Hepatocyte (in vitro differentiated cells): ENCODE data around the gene RNF151. TPM values are rescaled to one million over a fixed set of nuclear protein-coding genes. Genes with fewer than 3 reads are reported as not detected.

Source experiments
- DNase-seq: peaks from one replicate; pipeline ENCODE4 v3.0.0-alpha.2; 2016; ENCODE audit warnings: low spot score
- H2AFZ ChIP-seq: fragments of 200-600 bp; sonication (generic); 2 replicates; pipeline ENCODE4 v1.6.0; 2016; ENCODE audit warnings: antibody characterized with exemption, mild to moderate bottlenecking
- H3K27ac ChIP-seq: fragments of 200-600 bp; sonication (generic); 2 replicates; pipeline ENCODE4 v1.5.1; 2016; ENCODE audit warnings: mild to moderate bottlenecking
- H3K27me3 ChIP-seq: fragments of 200-600 bp; sonication (generic); 2 replicates; pipeline ENCODE4 v1.6.1; 2016
- H3K36me3 ChIP-seq: fragments of 200-600 bp; sonication (generic); replicated peaks from 2 replicates; pipeline ENCODE4 v1.5.1; 2016; ENCODE audit warnings: low read depth; ENCODE audit not compliant: insufficient read depth
- H3K4me1 ChIP-seq: fragments of 200-600 bp; sonication (generic); 2 replicates; pipeline ENCODE4 v1.5.1; 2016; ENCODE audit warnings: mild to moderate bottlenecking, moderate library complexity; ENCODE audit not compliant: insufficient read depth
- H3K4me2 ChIP-seq: fragments of 200-600 bp; sonication (generic); 2 replicates; pipeline ENCODE4 v1.6.0; 2016
- H3K4me3 ChIP-seq: fragments of 200-600 bp; sonication (generic); 2 replicates; pipeline ENCODE4 v1.5.1; 2016; ENCODE audit warnings: mild to moderate bottlenecking
- H3K79me2 ChIP-seq: fragments of 200-600 bp; sonication (generic); 2 replicates; pipeline ENCODE4 v1.6.0; 2017; ENCODE audit warnings: mild to moderate bottlenecking
- H3K9me2 ChIP-seq: fragments of 200-600 bp; sonication (generic); replicated peaks from 2 replicates; pipeline ENCODE4 v1.6.0; 2017; ENCODE audit warnings: mild to moderate bottlenecking; ENCODE audit not compliant: insufficient read depth
- H3K9me3 ChIP-seq: fragments of 200-600 bp; sonication (generic); 2 replicates; pipeline ENCODE4 v1.5.1; 2016; ENCODE audit warnings: low read depth, mild to moderate bottlenecking
- H4K20me1 ChIP-seq: fragments of 200-600 bp; sonication (generic); 2 replicates; pipeline ENCODE4 v1.6.0; 2016; ENCODE audit warnings: mild to moderate bottlenecking; ENCODE audit not compliant: insufficient read depth, poor library complexity, severe bottlenecking
- EZH2 ChIP-seq: fragments of 200-600 bp; sonication (generic); IDR thresholded peaks from 2 replicates; pipeline ENCODE4 v1.6.1; 2016; ENCODE audit warnings: antibody characterized with exemption, mild to moderate bottlenecking, borderline replicate concordance
- EZH2phosphoT487 ChIP-seq: fragments of 200-600 bp; sonication (generic); IDR thresholded peaks from one replicate; pipeline ENCODE4 v1.6.1; 2018; ENCODE audit warnings: antibody characterized with exemption, mild to moderate bottlenecking, low read depth, moderate library complexity; ENCODE audit not compliant: unreplicated experiment, severe bottlenecking
- WGBS: methylation state at CpG from one replicate; pipeline ENCODE4 v1.1.6; 2016; ENCODE audit warnings: low lambda C conversion rate; ENCODE audit errors: missing lambda C conversion rate; 5-methylcytosine and 5-hydroxymethylcytosine counted together
- polyA plus RNA-seq: library from polyadenylated mRNA; unstranded; fragments of >200 nt; fragmentation: Nextera tagmentation; extraction: Ambion mirVana; gene quantifications from 2 replicates; pipeline ENCODE4 v1.2.1, GENCODE V29; 2016
- total RNA-seq: library from RNA; depleted of rRNA; stranded (reverse); fragments of >200 nt; gene quantifications from 2 replicates; pipeline ENCODE4 v1.2.3, GENCODE V29; 2014
- TF ChIP-seq, protein P1 (sequence below): fragments of 200-600 bp; sonication (generic); IDR thresholded peaks from 2 replicates; pipeline ENCODE4 v1.5.1; 2016; ENCODE audit warnings: antibody characterized with exemption, mild to moderate bottlenecking; ENCODE audit not compliant: poor library complexity

The RNF151 gene
- total and polyA plus RNA-seq, 2 experiments from 2014 or later, result not detected

GRCh38 chr16:1945559-1946391, 20.9 kb upstream of the RNF151 start:
- no peaks in the 10 kb centered on the region for H3K9me3 ChIP-seq
- 91% methylated on average over 19 of the region's 19 CpGs for WGBS
- no peak for DNase-seq
- H3K4me3 ChIP-seq, result no peak overlapping the region
- H3K4me2 ChIP-seq, result no peak overlapping the region
- no peaks in the 10 kb centered on the region for H3K9me2 ChIP-seq
- H4K20me1 ChIP-seq, result no peaks in the 10 kb centered on the region
- TF ChIP-seq EZH2 (no peak), EZH2phosphoT487 (no peak)
- TF ChIP-seq, protein P1, sequence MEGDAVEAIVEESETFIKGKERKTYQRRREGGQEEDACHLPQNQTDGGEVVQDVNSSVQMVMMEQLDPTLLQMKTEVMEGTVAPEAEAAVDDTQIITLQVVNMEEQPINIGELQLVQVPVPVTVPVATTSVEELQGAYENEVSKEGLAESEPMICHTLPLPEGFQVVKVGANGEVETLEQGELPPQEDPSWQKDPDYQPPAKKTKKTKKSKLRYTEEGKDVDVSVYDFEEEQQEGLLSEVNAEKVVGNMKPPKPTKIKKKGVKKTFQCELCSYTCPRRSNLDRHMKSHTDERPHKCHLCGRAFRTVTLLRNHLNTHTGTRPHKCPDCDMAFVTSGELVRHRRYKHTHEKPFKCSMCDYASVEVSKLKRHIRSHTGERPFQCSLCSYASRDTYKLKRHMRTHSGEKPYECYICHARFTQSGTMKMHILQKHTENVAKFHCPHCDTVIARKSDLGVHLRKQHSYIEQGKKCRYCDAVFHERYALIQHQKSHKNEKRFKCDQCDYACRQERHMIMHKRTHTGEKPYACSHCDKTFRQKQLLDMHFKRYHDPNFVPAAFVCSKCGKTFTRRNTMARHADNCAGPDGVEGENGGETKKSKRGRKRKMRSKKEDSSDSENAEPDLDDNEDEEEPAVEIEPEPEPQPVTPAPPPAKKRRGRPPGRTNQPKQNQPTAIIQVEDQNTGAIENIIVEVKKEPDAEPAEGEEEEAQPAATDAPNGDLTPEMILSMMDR, result no peak
- peaks cover 10% of the 10 kb centered on the region for H3K79me2 ChIP-seq
- H3K4me1 ChIP-seq, result peaks cover 16% of the 10 kb centered on the region
- no peaks in the 10 kb centered on the region for H3K36me3 ChIP-seq
- no peaks in the 10 kb centered on the region for H3K27me3 ChIP-seq
- no peak overlapping the region for H2AFZ ChIP-seq
- H3K27ac ChIP-seq, result no peak overlapping the region

DNA sequence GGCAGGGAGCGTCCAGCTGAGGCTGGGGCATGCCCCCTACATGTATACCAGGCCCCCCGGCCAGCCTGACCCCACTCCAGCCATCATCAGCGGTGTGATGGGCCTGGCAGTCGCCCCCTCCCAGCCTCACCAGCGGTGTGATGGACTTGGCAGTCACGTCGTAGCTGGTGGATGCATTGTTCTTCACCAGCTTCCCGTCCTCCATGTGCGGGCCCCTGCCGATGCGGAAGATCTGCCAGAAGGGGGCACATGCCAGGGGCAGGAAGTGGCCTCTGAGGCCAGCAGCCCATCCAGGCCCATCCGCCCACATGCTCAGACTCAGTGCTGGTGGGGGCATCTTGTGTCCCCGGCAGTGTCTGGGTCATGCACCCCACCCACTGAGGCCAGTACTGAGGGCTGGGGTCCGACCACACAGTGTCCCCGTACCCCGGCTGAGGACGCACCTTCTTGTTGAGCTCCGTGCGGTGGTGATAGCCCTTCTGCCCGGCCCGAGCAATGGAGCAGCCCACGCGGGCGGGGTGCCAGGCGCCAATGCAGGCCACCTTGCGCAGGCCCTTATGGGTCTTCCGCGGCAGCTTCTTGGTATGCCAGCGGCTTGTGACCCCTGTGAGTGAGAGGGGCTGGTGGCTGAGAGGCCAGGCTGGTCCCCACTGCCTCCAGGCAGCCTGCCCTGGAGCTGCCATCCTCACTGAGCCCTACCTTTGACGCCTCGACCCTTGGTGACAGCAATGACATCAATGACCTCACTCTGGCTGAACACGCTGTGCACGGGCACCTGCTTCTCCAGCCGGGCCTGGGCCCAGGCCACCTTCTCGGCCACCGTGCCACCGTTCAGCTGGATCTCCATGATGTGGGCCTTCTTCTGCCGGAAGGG, 19.9 kb upstream of the RNF151 start:
- TF ChIP-seq EZH2phosphoT487 (no peak), EZH2 (no peak)
- TF ChIP-seq, protein P1, result no peak
- Histone ChIP-seq H3K27ac (no peak overlapping the region), H2AFZ (no peak overlapping the region), H4K20me1 (no peaks in the 10 kb centered on the region), H3K9me3 (no peaks in the 10 kb centered on the region), H3K9me2 (no peaks in the 10 kb centered on the region), H3K27me3 (no peaks in the 10 kb centered on the region), H3K4me2 (no peak overlapping the region), H3K4me3 (no peak overlapping the region), H3K4me1 (peaks cover 8% of the 10 kb centered on the region), H3K79me2 (peaks cover 10% of the 10 kb centered on the region), H3K36me3 (no peaks in the 10 kb centered on the region)
- no peak for DNase-seq
- WGBS, result 93% methylated on average over 38 of the region's 38 CpGs

DNA sequence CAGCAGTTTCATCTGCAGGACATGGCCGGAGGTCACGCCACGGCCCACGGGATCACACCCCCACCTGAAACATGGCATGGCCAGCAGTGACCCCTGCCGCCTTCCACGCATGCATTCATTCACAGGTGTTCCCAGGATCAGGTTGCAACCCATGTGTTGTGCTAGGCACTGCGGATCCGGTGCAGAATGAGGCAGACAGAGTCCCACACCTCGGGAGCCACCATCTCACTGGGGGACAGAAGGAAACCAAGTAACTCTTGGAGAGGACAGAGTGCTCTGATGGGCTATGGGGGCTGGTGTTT, 19.3 kb upstream of the RNF151 start:
- Histone ChIP-seq H3K27me3 (no peaks in the 10 kb centered on the region), H3K4me2 (no peak overlapping the region), H3K9me3 (no peaks in the 10 kb centered on the region), H3K4me1 (peaks cover 2% of the 10 kb centered on the region), H3K36me3 (no peaks in the 10 kb centered on the region), H3K4me3 (no peak overlapping the region), H3K27ac (no peak overlapping the region), H4K20me1 (no peaks in the 10 kb centered on the region), H3K9me2 (no peaks in the 10 kb centered on the region), H2AFZ (no peak overlapping the region), H3K79me2 (peaks cover 6% of the 10 kb centered on the region)
- 90% methylated on average over 9 of the region's 9 CpGs for WGBS
- no peak for DNase-seq
- TF ChIP-seq, protein P1, result no peak
- TF ChIP-seq EZH2 (no peak), EZH2phosphoT487 (no peak)
